ENCODE measurements around the gene SMIM20. TPM values are rescaled to one million over a fixed set of nuclear protein-coding genes. Genes with fewer than 3 reads are reported as not detected.

Gene SMIM20
- total RNA-seq, 4 donors from 2014 or later, result 23.0 to 53.2 (median 34.6) TPM

GRCh38 chr4:25911356-25911755, 2.7 kb upstream of the SMIM20 start:
- no peak for DNase-seq
- H3K4me3 ChIP-seq (replicated peaks in 1 of 3), result no peak overlapping the region
- TF ChIP-seq CTCF (IDR thresholded peaks at IDR 0.05), result no peak
- no peak for TF ChIP-seq POLR2A (IDR thresholded peaks at IDR 0.05)
- intact Hi-C loops (cut with DNase I), result no loop called here
- no peaks in the 10 kb centered on the region for H3K27me3 ChIP-seq
- WGBS, 2 donors, result 77 to 81% methylated on average over 5 to 6 of the region's 6 CpGs
- H3K9me3 ChIP-seq, result no peaks in the 10 kb centered on the region
- no peak overlapping the region for H3K27ac ChIP-seq
- H3K4me1 ChIP-seq, result peaks cover 12 to 19% of the 10 kb centered on the region in 2 donors
- no peaks in the 10 kb centered on the region for H3K36me3 ChIP-seq

GRCh38 chr4:25913056-25913850, 767 bp upstream of the SMIM20 start:
- WGBS, 2 donors, result 13 to 15% methylated on average over 26 of the region's 26 CpGs
- intact Hi-C loops (cut with DNase I), result no loop called here
- TF ChIP-seq CTCF (IDR thresholded peaks at IDR 0.05) (no peak), POLR2A (IDR thresholded peaks at IDR 0.05) (no peak)
- H3K9me3 ChIP-seq, result no peaks in the 10 kb centered on the region
- peaks cover 12 to 19% of the 10 kb centered on the region in 2 donors for H3K4me1 ChIP-seq
- no peaks in the 10 kb centered on the region for H3K36me3 ChIP-seq
- no peaks in the 10 kb centered on the region for H3K27me3 ChIP-seq
- H3K27ac ChIP-seq, result peak overlapping the region in 2 of 3 donors; percentile 52 to 66
- H3K4me3 ChIP-seq (replicated peaks in 1 of 3), result peak overlapping the region in 2 of 3 donors; percentile 19 to 64
- DNase-seq, result peak; percentile 13 to 20

- 61 to 69% methylated on average over 8 of the region's 8 CpGs for WGBS, 2 donors
- DNase-seq, result no peak
- H3K27me3 ChIP-seq, result no peaks in the 10 kb centered on the region
- H3K36me3 ChIP-seq, result no peaks in the 10 kb centered on the region
- TF ChIP-seq CTCF (IDR thresholded peaks at IDR 0.05) (no peak), POLR2A (IDR thresholded peaks at IDR 0.05) (no peak)
- peaks cover 12 to 19% of the 10 kb centered on the region in 2 donors for H3K4me1 ChIP-seq
- intact Hi-C loops (cut with DNase I), result no loop called here
- no peaks in the 10 kb centered on the region for H3K9me3 ChIP-seq
- H3K27ac ChIP-seq, result peak overlapping the region; percentile 65 to 83 (median 66)
- peak overlapping the region; percentile 64 to 84 (median 83) for H3K4me3 ChIP-seq (replicated peaks in 1 of 3)
These were observed 791 bp downstream of the SMIM20 start for GRCh38 chr4:25914670-25915352.

GRCh38 chr4:25915353-25915705, 1.3 kb downstream of the SMIM20 start:
- intact Hi-C loops (cut with DNase I), result no loop called here
- H3K4me3 ChIP-seq (replicated peaks in 1 of 3), result peak overlapping the region in 1 of 3 donors; percentile 64
- DNase-seq, result no peak
- H3K27ac ChIP-seq, result peak overlapping the region in 2 of 3 donors; percentile 66 to 83
- H3K4me1 ChIP-seq, result peaks cover 12 to 19% of the 10 kb centered on the region in 2 donors
- TF ChIP-seq CTCF (IDR thresholded peaks at IDR 0.05), result no peak
- TF ChIP-seq POLR2A (IDR thresholded peaks at IDR 0.05), result no peak
- WGBS, 2 donors, result 78 to 88% methylated on average over 12 of the region's 12 CpGs
- H3K9me3 ChIP-seq, result no peaks in the 10 kb centered on the region
- H3K27me3 ChIP-seq, result no peaks in the 10 kb centered on the region
- no peaks in the 10 kb centered on the region for H3K36me3 ChIP-seq

- peaks cover 12 to 19% of the 10 kb centered on the region in 2 donors for H3K4me1 ChIP-seq
- 100% methylated on average over 1 of the region's 1 CpG for WGBS, 2 donors
- H3K36me3 ChIP-seq, result no peaks in the 10 kb centered on the region
- H3K27me3 ChIP-seq, result no peaks in the 10 kb centered on the region
- H3K4me3 ChIP-seq (replicated peaks in 1 of 3), result no peak overlapping the region
- TF ChIP-seq POLR2A (IDR thresholded peaks at IDR 0.05) (no peak), CTCF (IDR thresholded peaks at IDR 0.05) (no peak)
- no peak overlapping the region for H3K27ac ChIP-seq
- intact Hi-C loops (cut with DNase I), result no loop called here
- no peak for DNase-seq
- H3K9me3 ChIP-seq, result no peaks in the 10 kb centered on the region
These were observed 2.9 kb downstream of the SMIM20 start for GRCh38 chr4:25916870-25917269.
